ENCODE results near the gene ELOA2.
"Not testable (repeated sequence)": the region's sequence is repeated elsewhere in the genome, so short reads cannot be mapped to it uniquely, and the experiment has no call there.

Gene ELOA2

DNA sequence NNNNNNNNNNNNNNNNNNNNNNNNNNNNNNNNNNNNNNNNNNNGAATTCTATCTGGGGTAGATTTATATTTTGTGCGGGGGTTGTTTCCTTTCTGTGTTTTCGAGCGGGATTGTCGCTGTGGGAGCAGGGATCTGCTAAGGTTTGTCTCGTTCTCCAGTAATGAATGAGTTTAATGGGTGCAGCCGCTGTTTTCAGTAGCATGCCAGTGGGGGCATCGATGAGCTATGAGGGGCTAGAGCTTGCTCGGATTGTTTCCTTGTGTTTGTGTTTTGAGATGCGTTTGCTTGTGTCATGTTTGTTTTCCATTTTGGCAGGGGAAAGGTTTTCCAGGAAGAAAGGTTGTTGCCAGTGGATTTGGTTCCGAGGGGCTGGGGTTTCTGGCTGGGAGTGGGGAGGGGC, 15.6 kb downstream of the ELOA2 start:
- not testable (repeated sequence) for FAIRE-seq
